Activated naive CD4-positive, alpha-beta T cell treated with anti-CD3 and anti-CD28 coated beads for 36 hours (primary cell): ENCODE data around the gene CFAP61. TPM values are rescaled to one million over a fixed set of nuclear protein-coding genes. Genes with fewer than 3 reads are reported as not detected.

Experiments
- CTCF ChIA-PET: fragments of 350-600 bp; sonication (Branson Sonifier 250); formaldehyde crosslinking; loops from one replicate; lab custom pipeline; 2021; ENCODE audit warnings: antibody characterized with exemption; lab: Charles Lee
- DNase-seq: peaks from one replicate; pipeline ENCODE4 v3.0.0-alpha.2; 2020
- H3K27ac Mint-ChIP-seq: one replicate; pipeline ENCODE4 v1.8.0; 2021; ENCODE audit warnings: mild to moderate bottlenecking, mixed read lengths
- H3K27me3 Mint-ChIP-seq: one replicate; pipeline ENCODE4 v1.8.0; 2021; ENCODE audit warnings: low read depth, mixed read lengths
- H3K36me3 Mint-ChIP-seq: one replicate; pipeline ENCODE4 v1.8.0; 2021; ENCODE audit warnings: low read depth, mixed read lengths
- H3K4me1 Mint-ChIP-seq: one replicate; pipeline ENCODE4 v1.8.0; 2021; ENCODE audit warnings: low read depth, mixed read lengths
- H3K4me3 Mint-ChIP-seq: one replicate; pipeline ENCODE4 v1.8.0; 2021; ENCODE audit warnings: mild to moderate bottlenecking, moderate library complexity, mixed read lengths
- H3K9me3 Mint-ChIP-seq: one replicate; pipeline ENCODE4 v1.8.0; 2021; ENCODE audit warnings: mixed read lengths
- intact Hi-C: fragments of 100-400 bp; cut with micrococcal nuclease; formaldehyde crosslinking; loops from one replicate; pipeline ENCODE4 v1.15.1; 2023
- total RNA-seq, 2 experiments: library from RNA; stranded (reverse); gene quantifications; one replicate each; pipeline ENCODE4 v1.2.3, GENCODE V29; 2021

Gene CFAP61
- total RNA-seq, 2 experiments from 2014 or later, result not detected

DNA sequence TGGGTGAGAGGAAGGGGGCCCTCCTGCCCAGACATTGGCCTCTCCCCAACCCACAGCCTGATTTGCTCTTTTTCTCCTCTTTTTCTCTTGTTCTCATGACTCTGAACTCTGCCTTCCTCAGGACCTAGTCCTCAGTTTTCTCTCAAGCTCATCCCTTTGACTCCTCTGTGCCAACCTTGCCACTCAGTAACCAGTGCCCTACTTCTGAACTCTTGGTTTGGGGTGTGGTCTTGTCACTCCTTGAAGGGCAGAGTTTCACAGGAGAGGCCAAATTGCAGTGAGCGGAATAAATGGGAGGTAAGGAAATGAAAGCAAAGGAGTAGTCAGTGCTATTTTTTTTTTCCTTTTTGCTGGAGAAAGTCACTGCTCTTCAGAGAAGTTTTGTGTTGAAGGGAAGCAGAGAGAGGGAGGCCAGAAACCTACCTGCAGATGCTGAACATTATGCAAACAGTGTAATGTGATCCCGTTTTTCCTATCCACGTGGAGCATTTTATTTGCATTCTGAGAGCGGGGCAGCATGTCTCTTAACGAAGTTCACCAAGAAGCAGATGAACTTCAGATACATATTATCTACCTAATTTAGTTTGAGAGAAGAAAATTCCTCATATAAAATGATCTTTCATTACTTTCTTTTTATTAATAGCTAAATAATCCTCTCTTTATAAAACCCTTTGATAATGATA lies 26.9 kb downstream of the CFAP61 start:
- Mint-ChIP-seq H3K27ac (no peak overlapping the region), H3K4me1 (peaks cover 2% of the 10 kb centered on the region), H3K27me3 (peaks cover 5% of the 10 kb centered on the region), H3K9me3 (no peaks in the 10 kb centered on the region), H3K4me3 (no peak overlapping the region), H3K36me3 (no peaks in the 10 kb centered on the region)
- no peak for DNase-seq
- intact Hi-C loops, result no loop called here
- CTCF ChIA-PET, result interaction anchor here (0.8 kb wide), 1 partner anchor 159 kb away, joined by 3 read pairs; no protein-coding TSS in a partner anchor

DNA sequence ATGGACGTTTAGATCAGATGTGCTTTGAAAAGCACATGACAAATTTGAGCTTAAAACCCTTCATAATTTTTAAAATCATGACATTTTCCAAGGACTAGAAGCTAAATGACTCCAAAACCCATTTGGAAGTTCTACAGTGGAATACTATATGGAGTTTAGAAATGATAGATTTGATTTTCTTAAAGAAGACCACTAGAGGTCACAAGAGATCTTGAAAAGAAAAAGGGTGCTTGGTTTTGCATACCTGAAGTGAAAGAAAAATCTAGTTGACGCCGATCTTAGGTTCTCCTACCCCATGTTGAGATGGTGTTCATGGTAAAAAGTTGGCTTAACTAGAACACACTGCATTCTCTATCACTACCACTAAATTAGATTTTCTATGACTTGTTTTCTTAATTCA lies 31.5 kb downstream of the CFAP61 start:
- Mint-ChIP-seq H3K27ac (no peak overlapping the region), H3K4me3 (no peak overlapping the region), H3K27me3 (peaks cover 14% of the 10 kb centered on the region), H3K36me3 (no peaks in the 10 kb centered on the region), H3K4me1 (peaks cover 2% of the 10 kb centered on the region), H3K9me3 (no peaks in the 10 kb centered on the region)
- CTCF ChIA-PET, result interaction anchor here (0.8 to 3.8 kb wide), 6 partner anchors 12 to 511 kb away, joined by 3 to 24 read pairs (median 4); no protein-coding TSS in a partner anchor
- intact Hi-C loops, result loop anchor here (1.0 to 2.0 kb wide), 4 partner anchors 153 to 741 kb away; no protein-coding TSS in a partner anchor
- DNase-seq, result no peak

DNA sequence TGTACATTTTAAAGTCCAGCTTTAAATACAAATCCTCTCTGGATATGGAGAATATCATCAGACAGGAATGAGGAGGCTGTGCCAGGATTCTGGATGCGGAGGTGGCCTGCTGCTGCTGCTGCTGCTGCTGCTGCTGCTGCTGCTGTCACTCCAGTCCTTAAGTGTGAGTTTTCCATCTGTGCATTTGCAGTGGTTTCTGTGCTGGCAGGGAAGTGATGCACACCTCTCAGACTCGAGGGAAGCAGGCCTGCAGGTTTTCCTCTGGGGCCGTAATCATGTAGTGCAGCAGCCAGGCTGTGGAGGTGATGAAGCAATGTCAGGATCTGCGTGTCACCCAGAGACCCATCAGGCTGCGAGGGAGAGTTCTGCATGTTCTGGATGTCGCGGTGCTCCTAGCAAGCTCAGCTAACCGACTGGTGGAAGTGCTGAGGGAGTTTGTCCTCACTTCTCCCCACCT lies 32.0 kb downstream of the CFAP61 start:
- no peak overlapping the region for H3K27ac Mint-ChIP-seq

DNA sequence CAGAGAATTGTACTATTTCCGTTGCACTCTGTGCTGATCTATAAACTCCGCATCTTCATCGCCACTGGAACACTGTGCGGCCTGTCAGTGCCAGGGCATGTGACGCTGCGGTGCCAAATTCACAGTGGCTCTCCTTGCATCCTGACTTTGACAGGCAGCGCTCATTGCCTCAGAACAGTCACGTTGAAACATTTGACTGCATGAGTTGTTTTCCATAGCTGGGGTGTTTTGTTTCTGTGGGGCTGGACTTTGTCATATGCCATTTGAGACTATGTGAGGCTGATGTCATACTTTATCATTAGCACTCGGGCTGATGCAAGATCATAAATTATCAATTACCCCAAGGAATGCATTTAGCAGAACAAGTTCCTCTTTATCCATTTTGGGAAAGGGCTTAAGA lies 32.7 kb downstream of the CFAP61 start:
- Mint-ChIP-seq H3K27ac (no peak overlapping the region), H3K36me3 (no peaks in the 10 kb centered on the region), H3K9me3 (no peaks in the 10 kb centered on the region), H3K4me3 (no peak overlapping the region), H3K27me3 (peaks cover 14% of the 10 kb centered on the region), H3K4me1 (peaks cover 2% of the 10 kb centered on the region)
- CTCF ChIA-PET, result interaction anchor here (3.8 kb wide), 1 partner anchor 153 kb away, joined by 24 read pairs; no protein-coding TSS in a partner anchor
- intact Hi-C loops, result no loop called here
- no peak for DNase-seq

More for the DNA sequence above, 32.0 kb downstream of the CFAP61 start:
- no peak for DNase-seq
- CTCF ChIA-PET, result interaction anchor here (0.6 to 3.8 kb wide), 5 partner anchors 12 to 511 kb away, joined by 3 to 24 read pairs (median 4); no protein-coding TSS in a partner anchor
- intact Hi-C loops, result loop anchor here (1.0 kb wide), 1 partner anchor 510 kb away; no protein-coding TSS in a partner anchor
- Mint-ChIP-seq H3K4me3 (no peak overlapping the region), H3K36me3 (no peaks in the 10 kb centered on the region), H3K27me3 (peaks cover 14% of the 10 kb centered on the region), H3K4me1 (peaks cover 2% of the 10 kb centered on the region), H3K9me3 (no peaks in the 10 kb centered on the region)

DNA sequence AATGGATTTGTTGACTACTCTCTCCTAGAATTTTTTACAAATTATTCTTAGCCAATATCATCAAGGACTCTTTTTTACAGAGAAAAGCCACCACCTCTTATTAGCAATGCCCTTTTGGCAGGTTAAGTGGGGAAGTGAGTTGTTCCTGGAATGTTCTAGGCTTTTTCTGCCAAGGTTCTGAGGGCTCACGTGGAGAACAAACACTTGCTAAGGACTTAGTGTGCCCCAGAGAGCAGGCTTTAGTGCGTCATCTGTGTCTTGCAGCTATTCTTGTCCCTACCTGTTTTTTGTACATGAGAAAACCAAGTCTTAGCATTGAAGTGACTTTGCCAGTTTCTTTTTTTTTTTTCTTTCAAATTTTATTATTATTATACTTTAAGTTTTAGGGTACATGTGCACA lies 33.5 kb downstream of the CFAP61 start:
- no peak overlapping the region for H3K4me3 Mint-ChIP-seq
- H3K36me3 Mint-ChIP-seq, result no peaks in the 10 kb centered on the region
- H3K27me3 Mint-ChIP-seq, result peaks cover 14% of the 10 kb centered on the region
- no peaks in the 10 kb centered on the region for H3K9me3 Mint-ChIP-seq
- CTCF ChIA-PET, result no interaction called here
- intact Hi-C loops, result no loop called here
- DNase-seq, result no peak
- no peak overlapping the region for H3K27ac Mint-ChIP-seq
- H3K4me1 Mint-ChIP-seq, result peaks cover 2% of the 10 kb centered on the region

DNA sequence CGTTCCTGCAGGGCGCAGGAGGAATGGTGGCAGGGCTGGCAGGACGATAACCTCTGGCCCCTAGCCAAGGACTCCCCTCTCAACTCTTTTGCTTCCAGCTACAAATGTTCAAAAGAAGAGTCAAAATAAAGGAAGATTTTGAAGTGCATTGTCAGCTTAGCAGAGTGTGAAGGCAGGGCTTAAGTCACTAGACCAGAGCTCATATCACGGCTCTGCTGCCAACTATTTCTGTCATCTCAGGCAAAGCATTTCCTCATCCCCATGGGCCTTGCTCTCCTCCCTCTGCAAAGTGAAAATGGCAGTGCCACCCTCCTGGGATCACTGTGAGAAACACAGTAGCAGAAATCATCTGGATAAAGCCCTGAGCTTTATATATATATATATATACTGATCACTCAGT lies 36.7 kb downstream of the CFAP61 start:
- intact Hi-C loops, result no loop called here
- peaks cover under 1% of the 10 kb centered on the region for H3K4me1 Mint-ChIP-seq

DNA sequence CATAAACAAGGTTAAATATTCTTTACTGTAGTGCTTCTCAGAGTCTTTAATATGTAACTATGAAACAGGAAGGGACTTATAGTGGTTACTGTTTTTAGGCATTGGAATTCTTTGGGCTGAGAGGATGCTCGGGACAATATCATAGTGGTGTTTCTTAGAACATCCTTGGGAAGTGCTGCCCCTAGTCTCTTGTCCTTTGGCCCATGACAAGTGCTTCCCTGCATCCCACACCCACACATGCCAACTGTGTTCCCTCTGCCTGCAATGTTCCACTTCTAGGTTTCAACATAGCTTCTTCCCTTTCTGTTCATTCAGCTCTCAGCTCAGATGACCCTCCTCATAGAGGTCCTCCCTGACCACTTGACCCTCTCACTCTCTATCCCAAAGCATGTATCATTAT lies 37.6 kb downstream of the CFAP61 start:
- no peak overlapping the region for H3K27ac Mint-ChIP-seq
- intact Hi-C loops, result no loop called here
- CTCF ChIA-PET, result interaction anchor here (0.8 kb wide), 1 partner anchor 150 kb away, joined by 3 read pairs; no protein-coding TSS in a partner anchor
- DNase-seq, result no peak
- no peaks in the 10 kb centered on the region for H3K36me3 Mint-ChIP-seq
- H3K9me3 Mint-ChIP-seq, result no peaks in the 10 kb centered on the region
- no peak overlapping the region for H3K4me3 Mint-ChIP-seq
- no peaks in the 10 kb centered on the region for H3K4me1 Mint-ChIP-seq
- H3K27me3 Mint-ChIP-seq, result peaks cover 7% of the 10 kb centered on the region

More for the DNA sequence above, 36.7 kb downstream of the CFAP61 start:
- no peak overlapping the region for H3K27ac Mint-ChIP-seq
- H3K4me3 Mint-ChIP-seq, result no peak overlapping the region
- no peaks in the 10 kb centered on the region for H3K36me3 Mint-ChIP-seq
- CTCF ChIA-PET, result interaction anchor here (0.8 kb wide), 1 partner anchor 32 kb away, joined by 3 read pairs; no protein-coding TSS in a partner anchor
- H3K27me3 Mint-ChIP-seq, result peaks cover 8% of the 10 kb centered on the region
- no peaks in the 10 kb centered on the region for H3K9me3 Mint-ChIP-seq
- DNase-seq, result no peak

DNA sequence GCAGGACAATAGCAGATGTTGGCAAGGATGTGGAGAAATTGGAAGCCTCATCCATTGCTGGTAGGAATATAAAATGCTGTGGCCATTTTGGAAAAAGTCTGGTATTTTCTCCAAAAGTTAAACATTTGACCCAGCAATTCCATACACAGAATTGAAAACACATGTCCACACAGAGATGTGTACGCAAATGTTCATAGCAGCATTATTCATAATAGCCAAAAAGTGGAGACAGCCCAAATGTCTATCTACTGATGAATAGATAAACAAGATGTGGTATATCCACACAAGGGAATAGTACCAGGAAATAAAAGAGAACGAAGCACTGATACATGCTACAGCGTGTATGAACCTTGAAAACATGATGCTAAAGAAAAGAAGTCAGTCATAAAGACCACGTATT lies 40.5 kb downstream of the CFAP61 start:
- no peak for DNase-seq
- Mint-ChIP-seq H3K9me3 (no peaks in the 10 kb centered on the region), H3K27me3 (peaks cover 9% of the 10 kb centered on the region), H3K4me3 (no peak overlapping the region), H3K27ac (no peak overlapping the region), H3K36me3 (no peaks in the 10 kb centered on the region), H3K4me1 (no peaks in the 10 kb centered on the region)
- CTCF ChIA-PET, result no interaction called here
- intact Hi-C loops, result no loop called here

DNA sequence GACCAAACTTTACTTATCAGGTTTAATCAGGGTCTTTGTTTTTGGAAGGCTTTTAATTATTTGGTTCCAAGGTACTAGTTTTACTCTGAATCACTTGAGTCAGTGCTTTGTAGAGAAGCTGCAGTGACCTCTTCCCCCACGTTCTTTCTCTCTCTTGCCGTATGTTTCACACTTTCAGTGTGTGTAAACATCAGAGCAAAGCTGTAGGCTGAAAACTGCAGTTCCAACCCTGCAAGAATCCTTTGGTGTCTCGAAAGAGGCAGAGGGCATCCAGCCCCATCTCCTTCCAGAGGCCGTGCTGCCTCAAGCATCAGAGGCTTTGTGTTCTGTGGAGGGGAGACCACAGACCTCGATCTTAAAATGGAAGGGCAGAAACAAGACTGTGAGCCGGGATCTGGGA lies 42.1 kb downstream of the CFAP61 start:
- no peak for DNase-seq
- intact Hi-C loops, result no loop called here
- no peaks in the 10 kb centered on the region for H3K9me3 Mint-ChIP-seq
- H3K27ac Mint-ChIP-seq, result no peak overlapping the region
- no peaks in the 10 kb centered on the region for H3K36me3 Mint-ChIP-seq
- peaks cover 11% of the 10 kb centered on the region for H3K27me3 Mint-ChIP-seq
- H3K4me3 Mint-ChIP-seq, result no peak overlapping the region
- CTCF ChIA-PET, result no interaction called here
- H3K4me1 Mint-ChIP-seq, result no peaks in the 10 kb centered on the region

DNA sequence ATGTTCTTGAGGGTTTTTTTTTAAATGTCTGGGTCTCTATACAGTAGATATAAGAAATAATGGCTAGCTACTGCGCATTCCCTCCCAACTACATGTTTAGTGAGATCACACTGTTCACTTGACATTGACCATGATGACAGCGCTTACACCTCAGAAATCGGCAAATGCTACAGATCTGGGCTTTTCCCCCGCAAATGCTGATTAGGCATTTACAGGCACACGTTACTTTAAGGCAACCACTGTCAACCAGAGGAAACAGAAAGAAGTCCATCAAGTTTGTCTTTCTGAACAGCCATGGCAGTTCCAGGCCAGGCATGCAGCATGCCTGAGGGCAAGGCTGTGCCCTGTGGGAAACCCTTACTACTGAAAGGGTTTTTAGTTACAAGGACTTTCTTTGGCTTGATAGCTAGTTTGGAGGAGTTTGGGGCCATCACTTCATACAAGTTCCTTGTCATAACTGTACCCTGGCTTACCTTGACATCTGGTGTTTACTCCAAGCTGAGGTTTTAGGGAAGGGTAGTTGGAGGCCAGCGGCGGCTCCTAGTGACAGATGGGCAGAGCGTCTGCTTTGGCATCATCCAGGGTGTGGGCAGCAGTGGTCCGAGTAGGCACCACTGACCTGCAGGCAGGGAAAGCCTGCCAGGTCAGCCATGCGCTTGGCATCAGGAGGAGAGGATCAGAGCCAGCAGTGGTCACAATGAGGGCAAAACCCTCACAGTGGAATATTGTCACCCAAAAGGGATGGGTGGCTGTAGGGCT lies 43.0 kb downstream of the CFAP61 start:
- H3K27ac Mint-ChIP-seq, result no peak overlapping the region
- no peaks in the 10 kb centered on the region for H3K36me3 Mint-ChIP-seq
- H3K4me1 Mint-ChIP-seq, result no peaks in the 10 kb centered on the region
- no peaks in the 10 kb centered on the region for H3K9me3 Mint-ChIP-seq
- H3K27me3 Mint-ChIP-seq, result peaks cover 11% of the 10 kb centered on the region
- CTCF ChIA-PET, result no interaction called here
- no peak overlapping the region for H3K4me3 Mint-ChIP-seq
- intact Hi-C loops, result no loop called here
- DNase-seq, result no peak

DNA sequence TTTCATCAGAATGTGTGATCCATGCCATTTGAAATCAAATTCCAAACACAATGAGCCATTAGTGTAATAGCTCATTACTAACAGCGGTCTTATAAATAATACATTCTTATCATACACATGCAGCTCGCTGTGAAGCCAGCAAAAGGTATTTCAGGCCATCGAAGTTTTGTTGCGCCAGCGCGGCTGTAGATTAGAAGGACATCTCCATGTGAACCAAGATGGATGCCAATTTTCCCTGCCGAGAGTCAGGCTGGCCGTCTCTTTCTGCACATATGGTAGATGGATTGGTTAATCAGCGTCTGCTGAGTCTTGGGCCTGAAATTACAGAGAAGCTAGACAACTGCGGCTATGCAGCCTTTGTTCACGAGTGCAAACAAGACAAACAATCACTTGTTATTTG lies 44.1 kb downstream of the CFAP61 start:
- Mint-ChIP-seq H3K36me3 (no peaks in the 10 kb centered on the region), H3K9me3 (no peaks in the 10 kb centered on the region), H3K27ac (no peak overlapping the region), H3K27me3 (peaks cover 11% of the 10 kb centered on the region), H3K4me3 (no peak overlapping the region), H3K4me1 (no peaks in the 10 kb centered on the region)
- CTCF ChIA-PET, result no interaction called here
- no peak for DNase-seq
- intact Hi-C loops, result no loop called here

DNA sequence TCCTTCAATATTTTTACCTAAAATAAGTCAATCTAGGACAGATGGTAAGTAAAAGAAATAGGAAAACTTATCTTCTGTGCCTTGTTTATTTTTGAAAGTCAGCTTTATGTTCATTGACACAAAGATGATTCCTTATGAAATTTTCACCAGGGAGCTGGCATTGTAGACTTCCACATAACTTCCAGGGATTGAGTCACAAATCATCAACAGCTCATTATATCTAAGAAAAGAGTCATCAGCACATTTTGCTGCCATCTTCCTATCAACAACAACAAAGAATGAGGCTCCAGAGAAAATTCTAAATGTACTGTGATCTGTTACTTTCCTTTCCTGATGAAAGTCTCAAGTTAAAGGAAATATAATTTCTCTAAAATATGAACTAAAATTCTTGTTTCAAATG lies 48.5 kb downstream of the CFAP61 start:
- CTCF ChIA-PET, result no interaction called here
- Mint-ChIP-seq H3K4me1 (no peaks in the 10 kb centered on the region), H3K27ac (no peak overlapping the region), H3K4me3 (no peak overlapping the region), H3K27me3 (peaks cover 11% of the 10 kb centered on the region), H3K9me3 (no peaks in the 10 kb centered on the region), H3K36me3 (no peaks in the 10 kb centered on the region)
- no peak for DNase-seq
- intact Hi-C loops, result no loop called here
